Sigmoid colon (tissue), 4 donors: ENCODE measurements around the gene NRG4.
"Not testable (repeated sequence)": the region's sequence is repeated elsewhere in the genome, so short reads cannot be mapped to it uniquely, and the experiment has no call there.

ENCODE experiments used
- EP300 ChIP-seq, 4 donors: sonication (generic); formaldehyde crosslinking; IDR thresholded peaks; one replicate each; pipeline ENCODE4 v1.6.1; 2017; ENCODE audit warnings: antibody characterized with exemption in 4 of 4
- POLR2A ChIP-seq, 2 donors: fragments of 450-650 bp; IDR thresholded peaks; one replicate each; pipeline ENCODE4 v1.6.1; 2016; ENCODE audit warnings: antibody characterized with exemption in 2 of 2, mild to moderate bottlenecking in 2 of 2, moderate library complexity in 2 of 2
- POLR2AphosphoS5 ChIP-seq, 4 donors: sonication (generic); formaldehyde crosslinking; IDR thresholded peaks; one replicate each; pipeline ENCODE4 v1.6.1; 2017; ENCODE audit warnings: antibody characterized with exemption in 4 of 4
- TF ChIP-seq, protein P1 (sequence below), 4 experiments: fragments of 450-650 bp in 3 of 4; fragments of 200-600 bp in 1 of 4; IDR thresholded peaks; one replicate each; pipeline ENCODE4 v1.5.1; 2016 to 2019; ENCODE audit warnings: antibody characterized with exemption in 4 of 4, mild to moderate bottlenecking in 3 of 4, moderate library complexity in 2 of 4

DNA sequence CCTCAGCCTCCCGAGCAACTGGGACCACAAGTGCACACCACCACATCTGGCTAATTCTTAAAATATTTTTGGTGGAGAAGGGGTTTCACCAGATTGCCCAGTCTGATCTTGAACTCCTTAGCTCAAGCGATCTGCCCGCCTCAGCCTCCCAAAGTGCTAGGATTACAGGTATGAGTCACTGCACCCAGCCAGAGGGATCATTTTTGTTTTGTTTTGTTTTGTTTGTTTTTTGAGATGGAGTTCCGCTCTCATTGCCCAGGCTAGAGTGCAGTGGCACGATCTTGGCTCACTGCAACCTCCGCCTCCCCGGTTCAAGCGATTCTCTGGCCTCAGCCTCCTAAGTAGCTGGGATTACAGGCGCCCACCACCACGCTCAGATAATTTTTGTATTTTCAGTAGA is 42.0 kb upstream of the NRG4 start:
- TF ChIP-seq, protein P1, sequence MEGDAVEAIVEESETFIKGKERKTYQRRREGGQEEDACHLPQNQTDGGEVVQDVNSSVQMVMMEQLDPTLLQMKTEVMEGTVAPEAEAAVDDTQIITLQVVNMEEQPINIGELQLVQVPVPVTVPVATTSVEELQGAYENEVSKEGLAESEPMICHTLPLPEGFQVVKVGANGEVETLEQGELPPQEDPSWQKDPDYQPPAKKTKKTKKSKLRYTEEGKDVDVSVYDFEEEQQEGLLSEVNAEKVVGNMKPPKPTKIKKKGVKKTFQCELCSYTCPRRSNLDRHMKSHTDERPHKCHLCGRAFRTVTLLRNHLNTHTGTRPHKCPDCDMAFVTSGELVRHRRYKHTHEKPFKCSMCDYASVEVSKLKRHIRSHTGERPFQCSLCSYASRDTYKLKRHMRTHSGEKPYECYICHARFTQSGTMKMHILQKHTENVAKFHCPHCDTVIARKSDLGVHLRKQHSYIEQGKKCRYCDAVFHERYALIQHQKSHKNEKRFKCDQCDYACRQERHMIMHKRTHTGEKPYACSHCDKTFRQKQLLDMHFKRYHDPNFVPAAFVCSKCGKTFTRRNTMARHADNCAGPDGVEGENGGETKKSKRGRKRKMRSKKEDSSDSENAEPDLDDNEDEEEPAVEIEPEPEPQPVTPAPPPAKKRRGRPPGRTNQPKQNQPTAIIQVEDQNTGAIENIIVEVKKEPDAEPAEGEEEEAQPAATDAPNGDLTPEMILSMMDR (IDR thresholded peaks at IDR 0.05): not testable (repeated sequence)
- not testable (repeated sequence) for TF ChIP-seq POLR2A, EP300, POLR2AphosphoS5 (IDR thresholded peaks at IDR 0.05)
